Natural killer cell (primary cell): ENCODE data around the gene ANXA9. TPM values are rescaled to one million over a fixed set of nuclear protein-coding genes. Genes with fewer than 3 reads are reported as not detected.

Experiments used
- ATAC-seq, 3 donors: fragments of 150-1000 bp in 2 of 3; fragments of 200-7000 bp in 1 of 3; cut with Tn5 transposase; 1 replicate in 1 of 3; 2 replicates in 2 of 3; pipeline ENCODE4 v1.10.0; 2021; ENCODE audit warnings: mild to moderate bottlenecking in 2 of 3, moderate library complexity in 2 of 3
- DNase-seq, 2 donors: peaks; one replicate each; pipeline versions ENCODE4 v3.0.0 to v3.0.0-alpha.2; 2013 to 2021; ENCODE audit warnings: mixed read lengths in 1 of 2
- H3K27ac ChIP-seq: one replicate; pipeline ENCODE4 v1.5.1; 2013; ENCODE audit warnings: mild to moderate bottlenecking, low read length
- H3K27me3 ChIP-seq: one replicate; pipeline ENCODE4 v1.6.1; 2013; ENCODE audit warnings: low read length; ENCODE audit not compliant: control insufficient read depth, insufficient read depth
- H3K36me3 ChIP-seq: one replicate; pipeline ENCODE4 v1.6.1; 2013; ENCODE audit warnings: low read length; ENCODE audit not compliant: control insufficient read depth, insufficient read depth
- H3K4me1 ChIP-seq: one replicate; pipeline ENCODE4 v1.6.1; 2013; ENCODE audit warnings: low read length; ENCODE audit not compliant: control insufficient read depth, insufficient read depth
- H3K4me3 ChIP-seq: one replicate; pipeline ENCODE4 v1.5.1; 2013; ENCODE audit warnings: low read length
- H3K9me3 ChIP-seq: one replicate; pipeline ENCODE4 v1.6.1; 2013; ENCODE audit warnings: low read length; ENCODE audit not compliant: control insufficient read depth, insufficient read depth
- H3K27ac Mint-ChIP-seq, 2 donors: one replicate each; pipeline ENCODE4 v1.8.0; 2022; ENCODE audit warnings: mild to moderate bottlenecking in 2 of 2, mixed read lengths in 2 of 2, moderate library complexity in 1 of 2
- H3K27me3 Mint-ChIP-seq, 2 donors: one replicate each; pipeline ENCODE4 v1.8.0; 2022; ENCODE audit warnings: low read depth in 2 of 2, mixed read lengths in 2 of 2
- H3K36me3 Mint-ChIP-seq: one replicate; pipeline ENCODE4 v1.8.0; 2022; ENCODE audit warnings: mixed read lengths
- H3K4me1 Mint-ChIP-seq, 2 donors: one replicate each; pipeline ENCODE4 v1.8.0; 2022; ENCODE audit warnings: mixed read lengths in 2 of 2
- H3K4me3 Mint-ChIP-seq: one replicate; pipeline ENCODE4 v1.8.0; 2022; ENCODE audit warnings: mild to moderate bottlenecking, moderate library complexity, mixed read lengths
- H3K9me3 Mint-ChIP-seq, 2 donors: one replicate each; pipeline ENCODE4 v1.8.0; 2022; ENCODE audit warnings: mixed read lengths in 2 of 2
- CTCF ChIP-seq: fragments of 200-600 bp; IDR thresholded peaks from one replicate; pipeline ENCODE4 v1.8.0; 2022; ENCODE audit warnings: antibody characterized with exemption
- WGBS: methylation state at CpG from one replicate; pipeline ENCODE4 v1.1.7; 2013; ENCODE audit warnings: missing lambda C conversion rate; ENCODE audit not compliant: insufficient coverage; 5-methylcytosine and 5-hydroxymethylcytosine counted together
- intact Hi-C: fragments of 100-400 bp; cut with micrococcal nuclease; formaldehyde crosslinking; loops from one replicate; pipeline ENCODE4 v1.14.2; 2022
- total RNA-seq, 4 donors: library from RNA; stranded (reverse); fragments of 120-200 nt in 1 of 4; gene quantifications; one replicate each; pipeline versions ENCODE4 v1.2.3 to v1.2.4, GENCODE V29; 2013 to 2022

ANXA9 gene
- total RNA-seq, 3 donors from 2014 or later (not counting 1 experiment from before 2014, with no cell fraction given): 0.25 TPM; not detected in 2

DNA sequence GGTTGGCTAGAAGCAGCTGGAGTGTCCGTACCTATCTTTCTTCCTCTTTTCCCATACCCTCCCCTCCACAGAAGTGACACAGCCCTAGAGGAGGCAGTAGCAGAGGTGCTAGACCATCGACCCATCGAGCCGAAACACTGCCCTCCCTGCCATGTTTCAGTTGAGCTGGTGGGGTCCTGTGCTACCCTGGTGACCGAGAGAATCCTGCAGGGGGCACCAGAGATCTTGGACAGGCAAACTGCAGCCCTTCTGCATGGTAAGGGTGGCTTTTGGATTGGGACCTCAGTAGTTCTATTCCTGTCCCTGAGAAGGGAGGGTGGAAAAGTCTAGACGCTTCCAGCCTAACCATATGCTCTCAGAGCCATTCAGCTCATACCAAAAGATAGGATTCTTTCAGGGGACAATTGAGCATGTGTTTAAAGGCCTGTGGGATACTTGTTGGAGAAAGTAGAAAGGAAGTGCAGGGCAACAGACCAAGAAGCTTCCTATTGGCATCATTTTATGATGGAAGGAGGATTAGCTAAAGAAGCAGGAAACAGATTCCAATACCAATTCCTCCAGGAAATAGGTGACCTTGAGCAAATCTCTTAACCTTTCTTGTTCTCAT is 42.6 kb downstream of the ANXA9 start:
- H3K4me3 ChIP-seq: no peak overlapping the region
- peak; percentile 82 to 93 for DNase-seq
- peaks cover 21% of the 10 kb centered on the region for H3K36me3 ChIP-seq
- no peaks in the 10 kb centered on the region for H3K9me3 ChIP-seq
- Mint-ChIP-seq H3K4me3 (no peak overlapping the region), H3K27ac (peak overlapping the region in 1 of 2 donors; percentile 76), H3K9me3 (no peaks in the 10 kb centered on the region), H3K27me3 (no peaks in the 10 kb centered on the region), H3K4me1 (peaks cover 6 to 7% of the 10 kb centered on the region in 2 donors), H3K36me3 (no peaks in the 10 kb centered on the region)
- intact Hi-C loops: loop anchor here (1.0 to 10.0 kb wide), 5 partner anchors 33 to 230 kb away; partner anchors contain the start of genes CDC42SE1, GABPB2, PSMD4 and TNFAIP8L2
- 3% methylated on average over 4 of the region's 6 CpGs for WGBS
- peak; percentile 97 to 100 (median 100) for ATAC-seq
- no peak overlapping the region for H3K27ac ChIP-seq
- no peaks in the 10 kb centered on the region for H3K27me3 ChIP-seq
- peak; percentile 77 for TF ChIP-seq CTCF
- H3K4me1 ChIP-seq: peaks cover 7% of the 10 kb centered on the region

DNA sequence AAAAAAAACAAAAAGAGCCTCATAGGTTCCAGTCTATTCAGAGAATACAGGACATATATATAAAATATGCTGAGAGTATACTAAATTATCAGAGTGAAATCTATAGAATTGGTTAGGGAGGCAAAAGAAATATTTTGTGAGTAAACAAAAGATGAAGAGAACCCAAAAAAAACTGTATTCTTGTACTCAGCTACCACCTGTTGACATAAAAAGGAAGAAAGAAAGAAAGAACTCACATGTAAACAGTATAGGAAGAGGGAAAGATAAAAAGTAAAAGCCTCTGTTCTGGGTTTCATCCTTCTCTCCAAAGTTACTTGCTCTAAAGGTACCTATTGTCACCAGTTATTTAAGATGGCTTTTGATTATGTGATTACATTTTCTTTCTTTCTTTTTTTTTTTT is 44.4 kb downstream of the ANXA9 start:
- Mint-ChIP-seq H3K27ac (no peak overlapping the region), H3K27me3 (no peaks in the 10 kb centered on the region), H3K36me3 (no peaks in the 10 kb centered on the region), H3K9me3 (no peaks in the 10 kb centered on the region), H3K4me3 (no peak overlapping the region), H3K4me1 (peaks cover 6 to 7% of the 10 kb centered on the region in 2 donors)
- TF ChIP-seq CTCF: no peak
- no peak for DNase-seq
- Histone ChIP-seq H3K4me1 (peaks cover 7% of the 10 kb centered on the region), H3K9me3 (no peaks in the 10 kb centered on the region), H3K27me3 (no peaks in the 10 kb centered on the region), H3K4me3 (no peak overlapping the region), H3K36me3 (peaks cover 34% of the 10 kb centered on the region), H3K27ac (no peak overlapping the region)
- intact Hi-C loops: loop anchor here (10.0 kb wide), 1 partner anchor 228 kb away; the partner anchor contains the start of gene PSMD4
- ATAC-seq: no peak

DNA sequence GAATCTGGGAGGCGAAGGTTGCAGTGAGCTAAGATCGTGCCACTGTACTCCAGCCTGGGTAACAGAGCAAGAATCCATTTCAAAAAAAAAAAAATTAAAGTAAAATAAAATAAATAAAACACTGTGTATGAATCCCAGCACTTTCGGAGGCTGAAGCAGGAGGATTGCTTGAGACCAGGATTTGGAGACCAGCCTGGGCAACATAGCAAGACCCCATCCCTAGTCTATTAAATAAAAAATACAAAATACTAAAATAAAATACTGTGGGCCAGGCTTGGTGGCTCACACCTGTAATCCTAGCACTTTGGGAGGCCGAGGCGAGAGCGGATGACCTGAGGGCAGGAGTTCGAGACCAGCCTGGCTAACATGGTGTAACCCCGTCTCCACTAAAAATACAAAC is 50.1 kb downstream of the ANXA9 start:
- Histone ChIP-seq H3K4me3 (no peak overlapping the region), H3K27ac (no peak overlapping the region), H3K36me3 (peaks cover 37% of the 10 kb centered on the region), H3K9me3 (no peaks in the 10 kb centered on the region), H3K27me3 (no peaks in the 10 kb centered on the region), H3K4me1 (no peaks in the 10 kb centered on the region)
- intact Hi-C loops: no loop called here
- ATAC-seq (no peak), DNase-seq (no peak)
- Mint-ChIP-seq H3K36me3 (peaks cover 11% of the 10 kb centered on the region), H3K27me3 (no peaks in the 10 kb centered on the region), H3K4me3 (no peak overlapping the region), H3K9me3 (no peaks in the 10 kb centered on the region), H3K27ac (no peak overlapping the region), H3K4me1 (no peaks in the 10 kb centered on the region)
- WGBS: over 99% methylated on average over 7 of the region's 8 CpGs
- TF ChIP-seq CTCF: no peak

GRCh38 chr1:151035167-151035566 is 53.1 kb downstream of the ANXA9 start:
- Mint-ChIP-seq H3K36me3 (peaks cover 11% of the 10 kb centered on the region), H3K9me3 (no peaks in the 10 kb centered on the region), H3K27ac (peak overlapping the region; percentile 0 to 15), H3K4me1 (no peaks in the 10 kb centered on the region), H3K27me3 (no peaks in the 10 kb centered on the region), H3K4me3 (no peak overlapping the region)
- WGBS: 90% methylated on average over 2 of the region's 3 CpGs
- no peak overlapping the region for H3K27ac ChIP-seq
- no peak for ATAC-seq
- no peak overlapping the region for H3K4me3 ChIP-seq
- peaks cover 21% of the 10 kb centered on the region for H3K36me3 ChIP-seq
- DNase-seq: no peak
- H3K9me3 ChIP-seq: no peaks in the 10 kb centered on the region
- no peaks in the 10 kb centered on the region for H3K27me3 ChIP-seq
- no peak for TF ChIP-seq CTCF
- intact Hi-C loops: no loop called here
- no peaks in the 10 kb centered on the region for H3K4me1 ChIP-seq
